Hepatocyte (in vitro differentiated cells): ENCODE data around the gene IKZF2.

ENCODE experiments used
- CTCF ChIP-seq: fragments of 200-600 bp; sonication (generic); IDR thresholded peaks from 2 replicates; pipeline ENCODE4 v1.5.1; 2016; ENCODE audit warnings: antibody characterized with exemption, mild to moderate bottlenecking; ENCODE audit not compliant: poor library complexity
- EZH2phosphoT487 ChIP-seq: fragments of 200-600 bp; sonication (generic); IDR thresholded peaks from one replicate; pipeline ENCODE4 v1.6.1; 2018; ENCODE audit warnings: antibody characterized with exemption, mild to moderate bottlenecking, low read depth, moderate library complexity; ENCODE audit not compliant: unreplicated experiment, severe bottlenecking

- TF ChIP-seq CTCF (no peak), EZH2phosphoT487 (no peak)
These were observed 198.1 kb downstream of the IKZF2 start for GRCh38 chr2:212953170-212953920.
